ENCODE data around the gene TLR9. TPM values are rescaled to one million over a fixed set of nuclear protein-coding genes. Genes with fewer than 3 reads are reported as not detected.

Gene TLR9
- total and polyA plus RNA-seq, 12 donors, result under 0.01 to 0.61 (median 0.20) TPM; not detected in 5

GRCh38 chr3:52259035-52259434, 33.6 kb upstream of the TLR9 start:
- intact Hi-C loops (cut with DNase I), result no loop called here
- Histone ChIP-seq H3K9me3 (replicated peaks in 1 of 3) (no peaks in the 10 kb centered on the region), H3K27me3 (no peaks in the 10 kb centered on the region), H3K27ac (peak overlapping the region in 2 of 5 donors; percentile 24 to 36), H3K4me1 (replicated peaks in 1 of 2) (peaks cover 10 to 15% of the 10 kb centered on the region in 2 donors), H3K4me3 (no peak overlapping the region), H3K36me3 (replicated peaks in 1 of 2) (peaks cover 0 to 99% of the 10 kb centered on the region in 2 donors)
- DNase-seq, result no peak
- 26 to 35% (median 31%) methylated on average over 1 of the region's 1 CpG for WGBS, 4 donors
- TF ChIP-seq CTCF (IDR thresholded peaks at IDR 0.05) (no peak), POLR2A (IDR thresholded peaks at IDR 0.05) (no peak)

- Histone ChIP-seq H3K27ac (peak overlapping the region in 2 of 5 donors; percentile 11 to 36), H3K4me1 (replicated peaks in 1 of 2) (peaks cover 10 to 15% of the 10 kb centered on the region in 2 donors)
- DNase-seq, result peak in 1 of 7 donors; percentile 4
Observed at GRCh38 chr3:52257911-52258310, 32.5 kb upstream of the TLR9 start.

GRCh38 chr3:52256622-52257021, 31.2 kb upstream of the TLR9 start:
- TF ChIP-seq POLR2A (IDR thresholded peaks at IDR 0.05), result no peak
- TF ChIP-seq CTCF (IDR thresholded peaks at IDR 0.05), result no peak
- H3K4me3 ChIP-seq, result no peak overlapping the region
- peak in 3 of 7 donors; percentile 11 to 36 (median 20) for DNase-seq
- peaks cover 10 to 15% of the 10 kb centered on the region in 2 donors for H3K4me1 ChIP-seq (replicated peaks in 1 of 2)
- H3K27me3 ChIP-seq, result no peaks in the 10 kb centered on the region
- 82 to 88% (median 85%) methylated on average over 4 of the region's 4 CpGs for WGBS, 4 donors
- H3K9me3 ChIP-seq (replicated peaks in 1 of 3), result no peaks in the 10 kb centered on the region
- intact Hi-C loops (cut with DNase I), result no loop called here
- peaks cover 0 to 93% of the 10 kb centered on the region in 2 donors for H3K36me3 ChIP-seq (replicated peaks in 1 of 2)
- no peak overlapping the region for H3K27ac ChIP-seq

More at GRCh38 chr3:52257911-52258310, 32.5 kb upstream of the TLR9 start:
- intact Hi-C loops (cut with DNase I), result no loop called here
- H3K36me3 ChIP-seq (replicated peaks in 1 of 2), result peaks cover 0 to 99% of the 10 kb centered on the region in 2 donors
- no peak for TF ChIP-seq POLR2A (IDR thresholded peaks at IDR 0.05)
- no peak for TF ChIP-seq CTCF (IDR thresholded peaks at IDR 0.05)
- 75 to 78% (median 76%) methylated on average over 4 of the region's 4 CpGs for WGBS, 4 donors
- H3K27me3 ChIP-seq, result no peaks in the 10 kb centered on the region
- no peak overlapping the region for H3K4me3 ChIP-seq
- no peaks in the 10 kb centered on the region for H3K9me3 ChIP-seq (replicated peaks in 1 of 3)

- no peak overlapping the region for H3K27ac ChIP-seq
- no peak overlapping the region for H3K4me3 ChIP-seq
- H3K27me3 ChIP-seq, result no peaks in the 10 kb centered on the region
- whole genome bisulfite sequencing, 4 donors, result 82 to 88% (median 85%) methylated on average over 3 of the region's 3 CpGs
- peaks cover 0 to 93% of the 10 kb centered on the region in 2 donors for H3K36me3 ChIP-seq (replicated peaks in 1 of 2)
- intact Hi-C loops (cut with DNase I), result no loop called here
- no peaks in the 10 kb centered on the region for H3K9me3 ChIP-seq (replicated peaks in 1 of 3)
- H3K4me1 ChIP-seq (replicated peaks in 1 of 2), result peaks cover 10 to 15% of the 10 kb centered on the region in 2 donors
- TF ChIP-seq POLR2A (IDR thresholded peaks at IDR 0.05) (no peak), CTCF (IDR thresholded peaks at IDR 0.05) (no peak)
- DNase-seq, result no peak
Observed at GRCh38 chr3:52256159-52256558, 30.7 kb upstream of the TLR9 start.
